ENCODE results near the gene ISCU.

Gene ISCU

GRCh38 chr12:108602209-108602705 is 39.9 kb downstream of the ISCU start:
- FAIRE-seq (no peak), DNase-seq (ENCODE audit: insufficient read length, low spot score) (no peak)

- DNase-seq (ENCODE audit: insufficient read length, low spot score) (no peak), FAIRE-seq (no peak)
These were observed 40.7 kb downstream of the ISCU start for GRCh38 chr12:108602976-108603704.

- no peak for FAIRE-seq
- no peak for DNase-seq (ENCODE audit: insufficient read length, low spot score)
These were observed 41.3 kb downstream of the ISCU start for GRCh38 chr12:108603743-108604142.

- no peak for FAIRE-seq
- DNase-seq (ENCODE audit: insufficient read length, low spot score), result no peak
These were observed 42.0 kb downstream of the ISCU start for GRCh38 chr12:108604208-108604941.

GRCh38 chr12:108605000-108605689 is 42.7 kb downstream of the ISCU start:
- DNase-seq (ENCODE audit: insufficient read length, low spot score) (no peak), FAIRE-seq (peak; percentile 31)

GRCh38 chr12:108605690-108606406 is 43.5 kb downstream of the ISCU start:
- FAIRE-seq, result peak; percentile 64

GRCh38 chr12:108606492-108606891 is 44.1 kb downstream of the ISCU start:
- no peak for DNase-seq (ENCODE audit: insufficient read length, low spot score)
- no peak for FAIRE-seq

More at GRCh38 chr12:108605690-108606406, 43.5 kb downstream of the ISCU start:
- DNase-seq (ENCODE audit: insufficient read length, low spot score), result no peak

- DNase-seq (ENCODE audit: insufficient read length, low spot score), result no peak
- FAIRE-seq, result no peak
These were observed 45.7 kb downstream of the ISCU start for GRCh38 chr12:108607981-108608600.

- FAIRE-seq (no peak), DNase-seq (ENCODE audit: insufficient read length, low spot score) (no peak)
These were observed 46.2 kb downstream of the ISCU start for GRCh38 chr12:108608616-108609015.

- no peak for FAIRE-seq
- DNase-seq (ENCODE audit: insufficient read length, low spot score), result no peak
These were observed 47.3 kb downstream of the ISCU start for GRCh38 chr12:108609537-108610335.

- FAIRE-seq, result no peak
These were observed 48.0 kb downstream of the ISCU start for GRCh38 chr12:108610336-108610815.

GRCh38 chr12:108610856-108611605 is 48.6 kb downstream of the ISCU start:
- DNase-seq (ENCODE audit: insufficient read length, low spot score) (no peak), FAIRE-seq (no peak)

More at GRCh38 chr12:108610336-108610815, 48.0 kb downstream of the ISCU start:
- no peak for DNase-seq (ENCODE audit: insufficient read length, low spot score)

GRCh38 chr12:108611884-108612415 is 49.6 kb downstream of the ISCU start:
- peak; percentile 54 for DNase-seq (ENCODE audit: insufficient read length, low spot score)
- peak; percentile 60 for FAIRE-seq

- no peak for FAIRE-seq
These were observed 50.4 kb downstream of the ISCU start for GRCh38 chr12:108612788-108613282.

GRCh38 chr12:108613548-108613947 is 51.2 kb downstream of the ISCU start:
- no peak for FAIRE-seq
- no peak for DNase-seq (ENCODE audit: insufficient read length, low spot score)

More at GRCh38 chr12:108612788-108613282, 50.4 kb downstream of the ISCU start:
- DNase-seq (ENCODE audit: insufficient read length, low spot score), result no peak

- DNase-seq (ENCODE audit: insufficient read length, low spot score) (no peak), FAIRE-seq (no peak)
These were observed 51.6 kb downstream of the ISCU start for GRCh38 chr12:108614041-108614440.

- FAIRE-seq (no peak), DNase-seq (ENCODE audit: insufficient read length, low spot score) (no peak)
These were observed 52.2 kb downstream of the ISCU start for GRCh38 chr12:108614639-108615038.

GRCh38 chr12:108615918-108616317 is 53.5 kb downstream of the ISCU start:
- no peak for FAIRE-seq
- DNase-seq (ENCODE audit: insufficient read length, low spot score), result no peak

All from HTR-8/SVneo (cell line).